PC-3 (cell line): Measurements from ENCODE around the gene LRRC8E.

Experiments used
- CTCF ChIP-seq: fragments of 300-600 bp; sonication (generic); conservative IDR thresholded peaks from 2 replicates; pipeline ENCODE4 v1.5.1; 2017; ENCODE audit warnings: antibody characterized with exemption, low read depth, mild to moderate bottlenecking, low read length
- EZH2 ChIP-seq: fragments of 300-600 bp; sonication (generic); IDR thresholded peaks from one replicate; pipeline ENCODE4 v1.6.1; 2017; ENCODE audit warnings: antibody characterized with exemption, mild to moderate bottlenecking, low read length; ENCODE audit not compliant: unreplicated experiment

DNA sequence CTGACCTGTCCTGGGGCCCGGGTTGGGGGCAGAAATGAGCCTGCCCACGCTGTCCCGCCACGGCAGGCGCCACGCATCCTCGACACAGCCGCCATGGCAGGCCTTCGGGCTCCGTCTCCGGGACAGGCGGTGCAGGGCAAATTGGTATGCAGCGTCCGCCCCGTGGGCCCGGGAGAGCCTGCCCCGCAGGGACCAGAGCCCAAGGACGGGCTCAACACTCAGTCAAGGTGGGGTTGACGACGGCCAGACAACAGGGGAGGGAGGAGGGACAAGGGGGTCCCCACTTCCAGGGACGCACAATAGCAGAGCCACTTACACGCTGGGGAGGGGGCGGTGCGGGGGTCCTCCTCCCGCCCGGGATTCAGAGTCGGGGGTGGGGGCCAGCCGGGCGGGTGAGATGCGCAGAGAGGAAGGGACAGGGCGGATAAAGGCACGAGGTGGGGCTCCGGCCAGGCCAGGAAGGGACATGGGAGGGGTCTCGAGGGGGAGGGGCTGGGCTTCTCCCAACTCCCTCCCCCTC, 36.4 kb downstream of the LRRC8E start:
- TF ChIP-seq CTCF: no peak
- no peak for TF ChIP-seq EZH2
